Kasumi-1 (cell line): ENCODE data around the gene STON1.
"Not testable (repeated sequence)": the region's sequence is repeated elsewhere in the genome, so short reads cannot be mapped to it uniquely, and the experiment has no call there.

ENCODE experiments used
- DNase-seq, 2 experiments: peaks; one replicate each; lab custom pipeline; 2025; lab: John Stamatoyannopoulos, UW

STON1 gene

DNA sequence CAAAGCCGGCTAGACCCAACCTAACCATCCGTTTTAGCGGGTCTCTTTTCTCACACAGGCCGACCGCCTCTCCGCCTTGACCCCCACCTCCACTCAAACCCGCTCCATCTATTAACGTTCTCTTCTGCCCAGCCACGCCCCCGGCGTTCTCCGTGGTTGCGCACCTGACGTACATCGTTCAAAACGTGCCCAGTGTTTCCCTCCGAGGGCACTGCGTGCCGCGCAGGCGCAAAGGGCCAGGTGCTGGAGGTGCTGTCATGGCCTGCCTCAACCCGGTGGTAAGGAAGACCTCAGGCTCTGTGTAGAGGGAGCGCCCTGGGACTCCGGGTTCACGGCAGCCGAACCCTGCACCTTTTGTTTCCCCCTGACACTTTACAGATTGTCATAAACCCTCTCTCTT is 87.7 kb downstream of the STON1 start, which contains the start of gene GTF2A1L:
GTF2A1L (plus strand) TSS at position 239 of the 400 bp plus-strand sequence; CDS start at position 258, 19 bp downstream.
- DNase-seq = no peak

DNA sequence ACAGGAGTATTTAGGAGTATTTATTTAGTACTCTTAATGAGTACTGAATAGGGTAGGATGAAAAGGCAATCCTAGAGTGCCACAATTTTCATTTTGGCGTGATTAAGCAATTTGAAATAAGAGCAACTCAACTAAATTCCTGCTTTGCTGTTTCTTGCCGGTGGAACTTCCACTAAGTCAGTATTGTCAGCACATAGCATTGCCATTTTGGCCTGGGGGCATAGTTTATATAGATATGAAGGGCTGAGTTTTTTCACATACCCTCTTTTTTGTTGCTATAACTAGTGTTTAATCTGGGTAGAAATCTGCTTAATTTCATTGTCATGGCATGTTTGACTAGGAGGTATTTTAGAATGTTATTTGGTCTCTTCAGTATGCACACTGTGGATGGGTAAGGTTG is 89.6 kb downstream of the STON1 start:
- DNase-seq = no peak

DNA sequence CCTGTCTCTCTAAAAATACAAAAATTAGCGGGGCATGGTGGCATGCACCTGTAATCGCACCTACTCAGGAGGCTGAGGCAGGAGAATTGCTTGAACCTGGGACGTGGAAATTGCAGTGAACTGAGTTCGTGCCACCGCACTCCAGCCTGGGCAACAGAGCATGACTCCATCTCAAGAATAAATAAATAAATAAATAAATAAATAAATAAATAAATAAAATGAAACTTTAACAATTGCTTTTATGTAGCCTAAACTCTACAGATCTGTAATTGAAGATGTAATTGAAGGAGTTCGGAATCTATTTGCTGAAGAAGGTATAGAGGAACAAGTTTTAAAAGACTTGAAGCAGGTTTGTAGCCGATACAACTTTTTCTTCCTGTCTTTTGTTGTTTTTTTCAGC is 90.7 kb downstream of the STON1 start:
- DNase-seq = no peak

DNA sequence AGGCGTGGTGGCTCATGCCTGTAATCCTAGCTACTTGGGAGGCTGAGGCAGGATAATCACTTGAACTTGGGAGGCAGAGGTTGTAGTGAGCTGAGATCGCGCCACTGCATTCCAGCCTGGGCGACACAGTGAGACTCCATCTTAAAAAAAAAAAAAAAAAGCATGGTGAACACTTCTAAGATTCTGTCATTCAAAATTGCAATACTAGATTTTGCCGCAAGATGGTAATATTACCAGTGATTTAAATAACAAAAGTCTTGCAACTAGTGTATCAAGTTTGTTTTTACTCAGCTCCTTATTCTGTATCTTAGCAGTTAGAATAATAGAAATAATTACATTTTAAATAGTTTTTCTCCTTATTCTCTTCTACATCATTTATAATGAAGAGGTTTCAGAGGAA is 92.7 kb downstream of the STON1 start:
- DNase-seq = not testable (repeated sequence)

DNA sequence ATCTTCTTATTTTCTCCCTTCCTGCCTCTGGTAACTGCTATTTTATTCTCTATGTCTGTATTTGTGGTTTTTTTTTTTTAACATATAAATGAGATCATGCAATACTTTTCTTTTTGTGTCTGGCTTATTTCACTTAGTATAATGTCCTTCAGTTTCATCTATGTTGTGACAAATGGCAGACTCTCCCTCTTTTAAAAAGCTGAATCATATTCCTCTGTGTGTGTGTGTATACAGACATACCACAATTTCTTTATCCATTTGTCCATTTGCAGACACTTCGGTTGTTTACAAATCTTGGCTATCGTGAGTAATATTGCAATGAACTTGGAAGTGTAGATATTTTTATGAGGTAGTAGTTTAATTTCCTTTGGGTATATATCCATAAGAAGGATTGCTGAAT is 94.7 kb downstream of the STON1 start:
- DNase-seq = no peak

DNA sequence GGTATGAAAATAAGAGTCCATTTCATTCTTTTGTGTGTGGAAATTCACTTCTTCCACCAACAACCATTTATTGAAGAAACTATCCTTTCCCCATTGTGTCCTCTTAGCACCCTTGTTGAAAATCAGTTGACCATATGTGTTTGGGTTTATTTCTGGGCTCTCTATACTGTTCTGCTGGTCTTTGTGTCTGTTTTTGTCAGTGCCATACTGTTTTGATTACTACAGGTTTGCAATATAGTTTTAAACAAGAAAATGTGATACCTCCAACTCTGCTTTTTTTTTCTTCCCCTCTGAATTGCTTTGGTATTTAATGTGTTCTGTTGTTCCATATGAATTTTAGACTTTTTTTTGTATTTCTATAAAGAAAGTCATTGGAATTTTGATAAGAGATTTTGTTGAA is 96.1 kb downstream of the STON1 start:
- DNase-seq = no peak

DNA sequence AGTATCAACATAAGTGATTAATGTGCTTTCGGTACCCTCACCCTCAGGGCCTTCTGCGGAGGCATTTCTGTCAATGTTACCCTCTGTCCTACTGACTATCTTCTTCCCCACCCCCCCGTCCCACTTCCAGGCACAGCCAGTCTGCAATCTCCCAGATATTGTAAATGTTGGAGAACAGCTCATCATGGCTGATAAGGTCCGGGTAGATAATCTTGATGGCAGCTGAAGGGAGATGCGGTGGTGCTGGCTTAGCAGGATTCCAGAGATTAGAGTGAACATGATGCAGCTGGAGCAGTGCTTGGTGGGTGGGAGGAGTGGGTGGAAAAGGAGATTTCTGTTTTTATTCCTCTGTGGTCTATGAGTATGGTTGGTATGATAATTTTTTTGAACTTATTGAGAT is 103.2 kb downstream of the STON1 start:
- DNase-seq = no peak

DNA sequence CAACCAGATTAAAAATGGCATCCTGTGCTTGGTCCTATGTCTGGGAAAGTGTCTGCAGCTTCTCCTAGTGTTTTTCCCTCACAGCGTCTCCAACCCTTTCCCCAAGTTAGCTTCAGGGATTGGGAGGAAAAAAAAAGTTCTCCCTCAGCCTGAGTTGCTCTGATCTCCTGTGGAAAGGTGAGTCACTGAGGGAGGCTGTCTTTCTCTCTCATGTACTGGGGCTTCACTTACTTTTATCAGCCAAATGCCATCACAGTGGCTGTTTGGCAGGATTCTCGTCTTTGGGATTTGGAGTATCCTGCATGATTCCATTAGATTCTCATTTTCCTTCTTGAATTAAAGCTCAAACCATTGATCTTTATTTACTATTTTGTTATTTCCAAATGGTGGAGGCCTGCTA is 105.8 kb downstream of the STON1 start:
- no peak for DNase-seq

DNA sequence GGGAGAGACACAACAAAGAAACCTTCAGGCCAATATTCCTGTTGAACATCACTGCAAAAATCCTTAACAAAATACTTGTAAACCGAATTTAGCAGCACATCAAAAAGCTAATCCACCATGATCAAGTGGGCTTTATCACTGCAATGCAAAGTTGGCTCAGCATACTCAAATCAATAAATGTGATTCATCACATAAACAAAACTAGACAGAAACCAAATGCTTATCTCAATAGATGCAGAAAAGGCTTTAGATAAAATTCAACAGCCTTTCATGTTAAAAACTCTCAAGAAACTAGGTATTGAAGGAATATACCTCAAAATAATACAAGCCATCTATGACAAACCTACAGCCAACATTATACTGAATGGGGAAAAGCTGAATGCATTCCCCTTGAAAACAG is 108.3 kb downstream of the STON1 start:
- DNase-seq = no peak
